ENCODE results near the gene IKZF2.

- TF ChIP-seq POLR2A (IDR thresholded peaks at IDR 0.05), result no peak
- no peak for TF ChIP-seq CTCF (IDR thresholded peaks at IDR 0.05)
These were observed 141.2 kb downstream of the IKZF2 start for GRCh38 chr2:213010106-213010779.
